Gastroesophageal sphincter (tissue), 3 donors: Measurements from ENCODE around the gene ATF6.

Source experiments
- CTCF ChIP-seq, 4 experiments: fragments of 200-600 bp in 2 of 4; fragments of 450-650 bp in 2 of 4; sonication (generic) in 1 of 4; IDR thresholded peaks; one replicate each; pipeline ENCODE4 v1.5.1; 2017 to 2019; ENCODE audit warnings: antibody characterized with exemption in 4 of 4, mild to moderate bottlenecking in 2 of 4, moderate library complexity in 2 of 4
- POLR2A ChIP-seq, 2 donors: fragments of 450-650 bp; IDR thresholded peaks; one replicate each; pipeline ENCODE4 v1.6.1; 2017; ENCODE audit warnings: antibody characterized with exemption in 2 of 2, mild to moderate bottlenecking in 2 of 2, moderate library complexity in 1 of 2

GRCh38 chr1:161790587-161791317 lies 24.6 kb downstream of the ATF6 start:
- TF ChIP-seq CTCF (IDR thresholded peaks at IDR 0.05): no peak
- no peak for TF ChIP-seq POLR2A (IDR thresholded peaks at IDR 0.05)
